Central memory CD4-positive, alpha-beta T cell (primary cell): ENCODE results near the gene DUSP9.
"Not testable (repeated sequence)": the region's sequence is repeated elsewhere in the genome, so short reads cannot be mapped to it uniquely, and the experiment has no call there.

Experiments
- DNase-seq: peaks from one replicate; pipeline ENCODE4 v3.0.0; 2022

DUSP9 gene

DNA sequence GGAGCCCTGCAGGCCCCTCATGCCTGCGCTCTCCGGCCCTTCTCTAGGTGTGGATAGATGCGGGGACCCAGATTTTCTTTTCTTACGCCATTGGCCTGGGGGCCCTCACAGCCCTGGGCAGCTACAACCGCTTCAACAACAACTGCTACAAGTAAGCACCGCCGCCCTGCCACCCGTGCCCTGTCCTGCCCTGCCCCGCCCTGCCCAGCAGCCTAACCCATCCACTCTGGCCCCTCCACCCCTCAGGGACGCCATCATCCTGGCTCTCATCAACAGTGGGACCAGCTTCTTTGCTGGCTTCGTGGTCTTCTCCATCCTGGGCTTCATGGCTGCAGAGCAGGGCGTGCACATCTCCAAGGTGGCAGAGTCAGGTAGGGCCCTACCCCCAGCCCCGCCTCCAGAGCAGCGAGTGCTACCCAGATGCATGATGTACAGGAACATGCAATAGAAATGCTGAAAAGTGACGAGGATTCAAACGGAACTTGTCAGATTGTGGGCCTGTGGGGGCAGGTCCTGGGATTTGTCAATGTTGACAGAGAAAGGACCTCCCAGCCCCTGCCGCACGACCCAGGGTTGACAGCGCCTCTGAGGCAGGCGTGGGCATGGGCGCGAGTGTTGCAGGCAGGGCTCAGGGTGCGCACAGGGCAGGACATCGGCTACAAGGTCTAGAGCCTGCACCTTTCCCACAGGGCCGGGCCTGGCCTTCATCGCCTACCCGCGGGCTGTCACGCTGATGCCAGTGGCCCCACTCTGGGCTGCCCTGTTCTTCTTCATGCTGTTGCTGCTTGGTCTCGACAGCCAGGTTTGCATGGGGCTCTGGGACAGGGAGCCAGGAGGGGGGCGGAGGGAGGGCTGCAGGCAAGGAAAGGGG lies 46.4 kb downstream of the DUSP9 start:
- DNase-seq: no peak

DNA sequence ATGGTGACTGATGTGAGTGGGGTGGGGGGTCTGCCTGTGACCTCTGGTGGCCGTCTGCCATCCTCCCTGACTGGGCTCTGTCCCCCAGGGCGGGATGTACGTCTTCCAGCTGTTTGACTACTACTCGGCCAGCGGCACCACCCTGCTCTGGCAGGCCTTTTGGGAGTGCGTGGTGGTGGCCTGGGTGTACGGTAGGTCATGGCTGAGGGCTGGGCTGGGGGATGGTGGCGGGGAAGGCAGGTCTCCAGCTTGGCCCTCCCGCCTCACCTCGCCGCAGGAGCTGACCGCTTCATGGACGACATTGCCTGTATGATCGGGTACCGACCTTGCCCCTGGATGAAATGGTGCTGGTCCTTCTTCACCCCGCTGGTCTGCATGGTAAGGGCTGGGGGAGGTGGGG lies 47.3 kb downstream of the DUSP9 start:
- DNase-seq: not testable (repeated sequence)

- DNase-seq: no peak
These were observed 47.8 kb downstream of the DUSP9 start for GRCh38 chrX:153694687-153695270.

DNA sequence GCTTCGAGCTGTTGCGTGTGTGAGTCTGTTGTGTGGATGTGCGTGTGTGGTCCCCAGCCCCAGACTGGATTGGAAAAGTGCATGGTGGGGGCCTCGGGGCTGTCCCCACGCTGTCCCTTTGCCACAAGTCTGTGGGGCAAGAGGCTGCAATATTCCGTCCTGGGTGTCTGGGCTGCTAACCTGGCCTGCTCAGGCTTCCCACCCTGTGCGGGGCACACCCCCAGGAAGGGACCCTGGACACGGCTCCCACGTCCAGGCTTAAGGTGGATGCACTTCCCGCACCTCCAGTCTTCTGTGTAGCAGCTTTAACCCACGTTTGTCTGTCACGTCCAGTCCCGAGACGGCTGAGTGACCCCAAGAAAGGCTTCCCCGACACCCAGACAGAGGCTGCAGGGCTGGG lies 49.1 kb downstream of the DUSP9 start:
- no peak for DNase-seq

- DNase-seq: not testable (repeated sequence)
These were observed 49.5 kb downstream of the DUSP9 start for GRCh38 chrX:153696538-153696937.

DNA sequence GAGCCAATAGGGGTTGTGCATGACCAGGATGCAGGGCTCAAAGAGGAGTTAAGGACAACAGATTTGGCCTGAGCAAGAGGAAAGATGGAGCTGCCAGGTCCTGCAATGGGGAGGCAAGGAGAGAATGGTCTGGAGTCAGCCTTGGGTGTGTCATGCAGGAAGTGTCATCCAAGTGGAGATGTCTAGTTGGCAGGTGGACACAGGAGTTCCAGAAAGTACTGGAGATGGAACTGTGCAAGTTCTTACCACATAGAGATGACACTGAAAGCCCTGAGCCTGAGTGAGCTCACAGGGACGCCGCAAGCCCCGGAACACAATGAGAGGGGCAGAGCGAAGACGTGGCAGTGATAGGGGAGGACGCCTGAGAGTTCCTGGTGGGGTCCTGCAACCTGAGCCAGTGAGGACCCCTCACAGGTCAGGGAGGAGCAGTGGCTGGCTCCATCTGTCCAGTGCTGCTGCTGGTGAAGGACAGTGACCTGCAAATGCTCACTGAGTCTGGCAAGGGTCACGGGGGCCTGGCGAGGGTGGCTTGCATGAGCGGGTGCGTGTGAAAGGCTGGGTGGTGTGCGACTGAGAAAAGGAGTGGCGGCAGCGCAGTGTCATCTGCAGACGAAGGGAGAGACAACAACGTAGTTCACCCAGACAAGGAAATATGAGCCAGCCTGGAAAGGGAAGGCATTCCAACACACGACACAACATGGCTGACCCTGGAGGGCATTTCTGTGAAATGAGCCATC lies 50.2 kb downstream of the DUSP9 start:
- DNase-seq: not testable (repeated sequence)

GRCh38 chrX:153697924-153698865 lies 51.2 kb downstream of the DUSP9 start:
- no peak for DNase-seq

DNA sequence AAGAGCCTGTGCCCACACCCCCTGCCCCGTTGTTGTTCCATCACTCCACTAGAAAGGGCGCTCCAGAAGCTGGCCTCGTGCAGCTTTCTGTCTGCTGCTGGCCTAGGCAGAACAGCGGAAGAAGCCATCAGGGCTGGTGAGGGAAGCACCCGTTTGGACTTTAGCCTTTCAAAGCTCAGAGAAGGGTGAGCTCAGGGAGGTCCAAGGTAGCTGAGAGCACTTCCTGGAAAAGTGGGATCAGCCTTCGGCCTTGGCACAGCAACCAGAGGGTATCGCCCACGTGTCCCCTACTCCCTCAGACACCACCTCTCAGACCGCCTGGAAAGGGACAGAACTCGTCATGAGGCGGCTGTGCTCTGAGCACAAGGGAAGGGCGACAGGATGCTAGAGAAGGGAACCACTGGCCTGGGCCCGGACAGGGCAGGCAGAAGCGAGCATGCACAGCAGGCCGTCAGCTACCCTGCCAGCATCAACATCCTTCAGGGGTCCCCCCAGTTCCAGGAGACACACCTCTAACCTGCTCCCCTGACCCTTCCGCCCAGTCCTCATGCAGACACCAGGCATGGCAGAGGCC lies 52.3 kb downstream of the DUSP9 start:
- DNase-seq: not testable (repeated sequence)

DNA sequence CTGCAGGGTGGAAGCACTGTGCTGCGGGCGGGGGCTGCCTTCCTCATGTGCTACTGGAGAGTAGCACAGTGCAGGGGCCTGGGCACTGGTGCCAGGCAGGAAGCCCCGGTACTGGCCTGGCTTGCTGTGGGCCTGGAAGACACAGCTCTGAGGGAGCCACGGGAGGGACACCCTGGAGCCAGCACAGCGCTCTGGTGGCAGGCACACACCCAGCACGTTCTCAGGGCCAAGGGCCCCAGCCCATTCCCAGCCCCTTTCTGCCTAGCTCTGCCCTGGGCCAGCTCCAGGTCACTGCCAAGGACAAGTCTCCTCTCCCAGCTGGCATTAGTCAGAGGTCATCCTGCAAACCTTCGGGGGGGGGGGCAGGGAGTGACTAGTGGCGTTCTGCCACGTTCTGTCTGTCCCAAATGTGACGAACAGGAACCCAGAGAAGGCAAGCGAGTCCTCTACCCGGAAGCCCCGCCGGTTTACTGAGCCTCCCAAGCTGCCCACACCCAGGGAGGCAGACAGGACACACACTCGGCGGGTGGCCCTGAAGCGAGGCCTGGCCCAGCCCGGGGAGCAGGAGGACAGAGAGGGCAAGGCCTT lies 52.9 kb downstream of the DUSP9 start:
- DNase-seq: not testable (repeated sequence)

DNA sequence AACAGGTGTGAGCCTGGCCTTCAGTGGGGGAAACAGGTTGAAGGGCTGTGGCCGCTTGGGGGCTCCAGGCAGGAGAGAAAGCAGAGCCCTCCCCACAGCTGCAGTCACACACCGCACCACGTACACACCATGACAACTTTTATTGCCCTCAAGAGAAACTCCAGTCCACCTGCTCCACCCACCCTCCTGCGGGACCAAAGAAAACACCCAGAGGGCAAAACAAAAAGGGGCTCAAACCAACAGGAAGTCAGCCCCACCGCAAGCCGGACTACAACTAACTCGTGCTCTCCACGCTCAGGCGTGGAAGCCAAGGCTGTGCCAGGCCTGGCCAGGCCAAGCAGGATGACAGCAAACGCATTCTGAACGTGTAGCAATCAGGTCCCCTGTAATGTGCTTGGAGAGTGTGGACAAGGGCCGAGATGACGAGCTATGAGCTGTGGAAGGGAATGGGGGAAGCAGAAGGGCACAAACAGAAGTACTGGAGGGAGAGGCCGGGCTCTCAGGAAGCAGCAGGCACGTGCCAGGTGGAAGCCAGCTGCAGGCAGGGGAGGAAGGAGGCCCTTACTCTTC lies 53.5 kb downstream of the DUSP9 start:
- DNase-seq: no peak
